GM18526 (cell line): ENCODE data around the gene RGS4.

Experiments
- POLR2A ChIP-seq: IDR thresholded peaks from 3 replicates; pipeline ENCODE4 v1.6.1; 2011; ENCODE audit not compliant: insufficient read length; ENCODE audit errors: extremely low read depth

RGS4 gene

GRCh38 chr1:163085041-163085903 lies 16.1 kb downstream of the RGS4 start:
- TF ChIP-seq POLR2A: no peak

GRCh38 chr1:163085904-163086268 lies 16.7 kb downstream of the RGS4 start:
- no peak for TF ChIP-seq POLR2A

DNA sequence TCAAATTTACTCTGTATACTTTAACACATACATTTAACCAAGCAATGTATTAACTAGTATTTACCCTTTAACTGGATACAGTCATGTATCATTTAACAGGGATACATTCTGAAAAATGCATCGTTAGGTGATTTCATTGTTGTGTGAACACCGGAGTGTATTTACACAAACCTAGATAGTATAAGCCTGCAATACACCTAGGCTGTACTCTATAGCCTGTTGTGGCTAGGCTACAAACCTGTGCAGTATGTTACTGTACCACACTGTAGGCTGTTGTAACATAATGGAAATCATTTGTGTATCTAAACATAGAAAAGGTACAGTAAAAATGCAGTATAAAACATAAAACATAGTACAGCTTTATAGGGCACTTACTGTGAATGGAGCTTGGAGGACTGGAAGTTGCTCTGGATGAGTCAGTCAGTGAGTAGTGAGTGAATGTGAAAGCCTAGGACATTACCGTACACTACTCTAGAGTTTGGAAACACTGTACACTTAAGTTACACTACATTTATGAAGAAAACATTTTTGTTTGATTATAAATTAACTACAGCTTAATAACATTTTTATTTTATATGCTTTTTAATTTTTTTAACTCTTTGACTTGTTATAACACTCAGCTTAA lies 21.3 kb downstream of the RGS4 start:
- no peak for TF ChIP-seq POLR2A

DNA sequence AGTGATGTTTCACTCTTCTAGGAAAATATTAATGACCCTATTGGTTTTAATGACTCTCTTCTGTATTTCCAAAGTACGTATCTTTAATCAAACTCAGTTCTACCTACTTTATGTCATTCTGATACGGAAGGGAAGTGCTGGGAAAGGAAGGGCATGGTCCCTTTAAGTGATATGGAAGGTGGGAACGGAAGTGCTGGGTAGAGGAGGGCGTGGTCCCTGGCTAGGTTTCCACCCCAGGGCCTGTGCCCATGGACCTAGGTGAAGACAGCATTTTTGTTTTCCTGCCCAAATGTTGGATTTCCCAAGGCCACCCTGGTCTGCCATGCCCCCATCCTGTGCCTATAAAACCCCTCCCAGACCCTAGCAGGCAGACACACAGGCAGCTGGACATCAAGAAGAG lies 24.0 kb downstream of the RGS4 start:
- no peak for TF ChIP-seq POLR2A

GRCh38 chr1:163093579-163093978 lies 24.4 kb downstream of the RGS4 start:
- TF ChIP-seq POLR2A: no peak

GRCh38 chr1:163094182-163094581 lies 25.0 kb downstream of the RGS4 start:
- TF ChIP-seq POLR2A: no peak

DNA sequence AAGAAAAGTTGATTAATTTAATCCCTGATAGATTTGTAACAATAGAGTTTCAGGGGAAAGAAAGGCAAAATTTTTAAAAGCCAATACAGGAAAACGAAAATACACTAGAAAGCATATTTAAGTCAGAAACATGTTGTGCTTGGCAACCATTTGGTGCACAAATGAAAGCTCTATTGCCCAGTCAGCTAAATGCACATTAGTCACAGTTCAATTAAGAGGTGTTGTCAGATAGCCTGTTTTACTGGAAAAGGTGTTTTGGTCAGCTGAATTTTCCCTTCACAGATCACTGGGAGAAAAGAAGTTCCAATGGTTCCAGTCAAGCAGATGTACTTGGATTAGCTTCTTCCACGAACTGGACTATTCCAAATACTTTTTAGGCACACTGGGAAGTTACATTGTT lies 25.4 kb downstream of the RGS4 start:
- TF ChIP-seq POLR2A: no peak

GRCh38 chr1:163095213-163095612 lies 26.1 kb downstream of the RGS4 start:
- no peak for TF ChIP-seq POLR2A

DNA sequence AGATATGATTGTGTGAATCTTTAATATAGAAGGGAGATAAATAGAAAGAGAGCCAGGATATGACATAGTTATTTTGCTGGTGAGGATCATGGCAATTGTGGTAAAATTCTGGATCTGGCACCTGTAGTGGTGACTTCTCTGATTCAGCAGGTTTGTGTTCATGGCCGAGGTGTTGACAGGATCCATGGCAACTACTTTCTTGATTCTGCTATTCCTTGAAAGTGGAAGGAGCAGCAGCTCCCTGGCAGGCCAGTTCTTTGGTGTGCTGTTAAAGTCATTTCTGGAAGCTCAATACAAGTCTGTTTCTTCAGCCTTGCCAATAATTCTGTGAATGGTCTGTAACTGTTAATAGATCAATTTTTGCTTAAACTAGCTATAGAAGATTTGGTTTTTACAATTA lies 33.4 kb downstream of the RGS4 start:
- TF ChIP-seq POLR2A: no peak

- TF ChIP-seq POLR2A: no peak
Observed at GRCh38 chr1:163104385-163105099, 35.4 kb downstream of the RGS4 start.

GRCh38 chr1:163106364-163106987 lies 37.3 kb downstream of the RGS4 start:
- no peak for TF ChIP-seq POLR2A

DNA sequence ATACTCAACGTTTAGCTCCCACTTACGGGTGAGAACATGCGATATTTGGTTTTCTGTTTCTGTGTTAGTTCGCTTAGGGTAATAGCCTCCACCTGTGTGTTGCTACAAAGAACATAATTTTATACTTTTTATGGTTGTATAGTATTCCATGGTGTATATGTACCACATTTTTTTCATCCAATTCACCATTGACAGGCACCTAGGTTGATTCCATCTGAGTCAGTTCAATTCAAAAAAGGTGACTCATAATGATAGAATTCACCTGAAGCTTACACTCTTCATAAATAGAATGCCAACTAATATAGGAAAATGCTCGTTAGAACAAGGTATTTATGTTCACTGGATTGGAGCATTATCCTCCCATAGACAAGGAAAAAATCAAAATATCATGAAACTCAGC lies 38.5 kb downstream of the RGS4 start:
- no peak for TF ChIP-seq POLR2A

DNA sequence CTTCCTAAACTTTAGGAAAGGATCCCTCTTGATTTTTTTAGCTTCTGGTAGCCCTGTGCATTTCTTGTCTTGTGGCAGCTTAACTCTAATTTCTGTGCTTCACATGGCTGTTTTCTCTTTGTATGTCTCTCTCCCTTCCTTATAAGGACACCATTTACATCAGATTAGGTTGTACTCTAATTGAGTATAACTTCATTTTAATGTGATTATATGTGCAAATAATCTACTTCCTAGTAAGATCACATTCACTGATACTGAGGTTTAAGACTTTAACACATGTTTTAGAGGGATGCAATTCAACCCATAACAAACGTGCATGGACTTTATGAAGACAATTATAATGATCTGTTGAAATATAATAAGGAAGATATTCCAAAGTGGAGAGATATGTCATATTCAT lies 46.7 kb downstream of the RGS4 start:
- no peak for TF ChIP-seq POLR2A

DNA sequence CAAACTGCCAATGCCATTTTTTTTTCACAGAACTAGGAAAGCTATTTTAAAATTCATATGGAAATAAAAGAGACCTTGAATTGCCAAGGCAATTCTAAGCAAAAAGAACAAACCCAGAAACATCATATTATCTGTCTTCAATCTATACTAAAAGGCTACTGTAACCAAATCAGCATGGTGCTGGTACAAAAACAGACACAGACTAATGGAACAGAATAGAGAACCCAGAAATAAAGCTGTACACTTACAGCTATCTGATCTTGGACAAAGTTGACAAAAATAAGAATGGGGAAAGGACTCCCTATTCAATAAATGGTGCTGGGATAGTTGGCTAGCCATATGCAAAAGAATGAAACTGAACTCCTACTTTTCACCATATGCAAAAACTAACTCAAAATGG lies 50.5 kb downstream of the RGS4 start:
- no peak for TF ChIP-seq POLR2A

DNA sequence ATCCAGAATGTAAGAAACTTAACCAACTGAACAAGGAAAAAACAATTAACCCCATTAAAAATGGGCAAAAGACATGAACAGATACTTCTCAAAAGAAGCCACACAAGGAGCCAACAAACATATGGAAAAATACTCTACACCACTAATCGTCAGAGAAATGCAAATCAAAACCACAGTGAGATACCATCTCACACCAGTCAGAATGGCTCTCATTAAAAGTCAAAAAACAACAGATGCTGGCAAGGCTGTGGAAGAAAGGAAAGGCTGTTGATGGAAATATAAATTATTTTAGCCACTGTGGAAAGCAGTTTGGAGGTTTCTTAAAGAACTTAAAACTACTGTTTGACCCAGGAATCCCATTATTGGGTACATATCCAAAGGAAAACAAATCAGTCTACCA lies 51.2 kb downstream of the RGS4 start:
- no peak for TF ChIP-seq POLR2A

DNA sequence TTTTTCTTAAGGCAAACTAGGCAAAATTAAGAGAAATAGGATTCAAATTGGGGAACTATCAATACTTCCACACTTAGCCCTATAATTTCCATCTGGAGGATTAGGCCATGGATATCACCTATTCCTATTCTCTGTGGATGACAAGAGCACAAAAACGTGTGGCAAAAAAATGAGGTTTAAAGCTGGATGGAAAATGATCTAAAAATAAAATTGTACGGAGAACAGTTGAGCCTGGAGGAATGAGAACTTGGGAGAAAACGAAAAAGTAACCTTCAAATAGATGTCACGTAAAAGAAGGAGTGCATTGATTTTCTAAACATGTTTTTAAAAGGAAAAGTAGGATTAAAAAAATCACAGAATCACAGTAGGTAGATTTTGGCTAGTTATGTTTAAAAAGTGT lies 55.7 kb downstream of the RGS4 start:
- TF ChIP-seq POLR2A: no peak
